Upper lobe of right lung (tissue), 1 donor: Measurements from ENCODE around the gene FAHD1. TPM values are rescaled to one million over a fixed set of nuclear protein-coding genes. Genes with fewer than 3 reads are reported as not detected.

Experiments
- ATAC-seq: fragments of 200-7000 bp; cut with Tn5 transposase; one replicate; pipeline ENCODE4 v1.9.1; 2020; ENCODE audit warnings: mild to moderate bottlenecking, moderate library complexity
- DNase-seq: peaks from one replicate; pipeline ENCODE4 v3.0.0-alpha.2; 2020
- H3K27ac ChIP-seq: fragments of 200-600 bp; one replicate; pipeline ENCODE4 v1.8.0; 2022
- H3K27me3 ChIP-seq: fragments of 200-600 bp; one replicate; pipeline ENCODE4 v1.8.0; 2022; ENCODE audit warnings: mild to moderate bottlenecking
- H3K36me3 ChIP-seq: fragments of 200-600 bp; one replicate; pipeline ENCODE4 v1.8.0; 2022
- H3K4me1 ChIP-seq: fragments of 200-600 bp; one replicate; pipeline ENCODE4 v1.8.0; 2022
- H3K4me3 ChIP-seq: fragments of 200-600 bp; one replicate; pipeline ENCODE4 v1.8.0; 2022; ENCODE audit warnings: mild to moderate bottlenecking
- H3K9me3 ChIP-seq: fragments of 200-600 bp; one replicate; pipeline ENCODE4 v1.8.0; 2022
- CTCF ChIP-seq: fragments of 200-600 bp; IDR thresholded peaks from one replicate; pipeline ENCODE4 v1.8.0; 2022; ENCODE audit warnings: antibody characterized with exemption
- intact Hi-C: fragments of 100-400 bp; cut with DNase I; formaldehyde crosslinking; loops from one replicate; pipeline ENCODE4 v1.11.0; 2022
- total RNA-seq: library from RNA; stranded (reverse); fragmentation: NEBNext Ultra II Directional; extraction: Animal tissue kit (Norgen Biotek cat#: 25700); gene quantifications from one replicate; pipeline ENCODE4 v1.2.1, GENCODE V29; 2021
- donor health status: DM: no; HTN: yes; CAD: no; lungs with severe emphysema.

FAHD1 gene
- total RNA-seq, 1 donor from 2014 or later, result 17.2 TPM

DNA sequence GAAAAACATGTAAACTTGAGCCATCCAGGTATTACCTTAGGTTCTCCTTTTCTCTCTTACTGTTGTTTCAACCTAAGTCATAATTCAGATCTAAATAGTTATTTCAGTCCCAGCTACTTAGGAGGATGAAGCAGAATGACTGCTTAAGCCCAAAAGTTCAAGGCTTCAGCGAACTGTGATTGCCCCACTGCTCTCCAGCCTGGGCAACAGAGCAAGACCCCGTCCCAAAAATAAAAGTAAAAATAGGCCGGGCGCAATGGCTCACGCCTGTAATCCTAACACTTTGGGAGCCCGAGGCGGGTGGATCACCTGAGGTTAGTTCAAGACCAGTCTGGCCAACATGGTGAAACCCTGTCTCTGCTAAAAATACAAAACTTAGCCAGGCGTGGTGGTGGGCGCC is 35.4 kb downstream of the FAHD1 start:
- intact Hi-C loops, result loop anchor here (10.0 kb wide), 1 partner anchor 62 kb away; no protein-coding TSS in a partner anchor
- no peak for DNase-seq
- peaks cover 36% of the 10 kb centered on the region for H3K27me3 ChIP-seq
- no peaks in the 10 kb centered on the region for H3K9me3 ChIP-seq
- ATAC-seq, result no peak
- no peaks in the 10 kb centered on the region for H3K4me1 ChIP-seq
- H3K36me3 ChIP-seq, result no peaks in the 10 kb centered on the region
- no peak overlapping the region for H3K4me3 ChIP-seq
- H3K27ac ChIP-seq, result no peak overlapping the region
- no peak for TF ChIP-seq CTCF

DNA sequence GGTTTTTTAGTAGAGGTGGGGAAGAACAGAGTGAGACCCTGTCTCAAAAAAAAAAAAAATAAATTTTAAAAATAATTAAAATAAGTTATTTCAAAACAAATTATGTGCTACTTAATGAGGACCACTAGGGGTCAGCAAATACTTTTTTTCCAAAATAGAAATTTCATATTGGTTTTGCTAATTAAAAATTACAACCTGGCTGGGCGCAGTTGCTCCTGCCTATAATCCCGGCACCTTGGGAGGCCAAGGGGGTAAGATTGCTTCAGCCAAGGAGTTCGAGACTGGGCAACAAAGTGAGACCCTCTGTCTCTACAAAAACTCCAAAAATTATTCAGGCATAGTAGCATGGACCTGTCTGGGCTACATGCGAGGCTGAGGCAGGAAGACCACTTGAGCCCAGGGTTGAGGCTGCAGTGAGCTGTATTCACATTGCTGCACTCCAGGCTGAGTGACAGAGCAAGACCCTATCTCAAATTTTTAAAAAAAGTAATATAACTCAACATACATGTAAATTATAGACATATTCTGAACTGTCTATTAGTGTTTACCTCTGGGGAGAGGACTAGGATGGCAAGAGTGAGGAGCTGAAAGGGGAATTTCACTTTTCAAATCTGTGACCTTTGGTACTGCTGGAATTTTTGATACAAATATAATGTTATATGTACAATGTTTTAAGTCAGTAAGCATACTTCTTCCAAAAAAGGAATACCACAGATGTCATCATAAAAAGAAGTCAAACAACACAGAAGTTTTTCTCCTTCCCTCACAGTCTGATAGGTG is 36.9 kb downstream of the FAHD1 start:
- Histone ChIP-seq H3K36me3 (no peaks in the 10 kb centered on the region), H3K27me3 (peaks cover 22% of the 10 kb centered on the region), H3K4me3 (no peak overlapping the region), H3K4me1 (no peaks in the 10 kb centered on the region), H3K9me3 (no peaks in the 10 kb centered on the region), H3K27ac (no peak overlapping the region)
- ATAC-seq, result no peak
- TF ChIP-seq CTCF, result peak; percentile 67
- intact Hi-C loops, result loop anchor here (10.0 kb wide), 1 partner anchor 61 kb away; no protein-coding TSS in a partner anchor
- no peak for DNase-seq

- ATAC-seq (no peak), DNase-seq (no peak)
- TF ChIP-seq CTCF, result no peak
- Histone ChIP-seq H3K4me1 (no peaks in the 10 kb centered on the region), H3K36me3 (no peaks in the 10 kb centered on the region), H3K4me3 (no peak overlapping the region), H3K9me3 (no peaks in the 10 kb centered on the region), H3K27me3 (peaks cover 8% of the 10 kb centered on the region), H3K27ac (no peak overlapping the region)
- intact Hi-C loops, result loop anchor here (10.0 kb wide), 1 partner anchor 59 kb away; no protein-coding TSS in a partner anchor
These were observed 39.1 kb downstream of the FAHD1 start for GRCh38 chr16:1865902-1866690.

DNA sequence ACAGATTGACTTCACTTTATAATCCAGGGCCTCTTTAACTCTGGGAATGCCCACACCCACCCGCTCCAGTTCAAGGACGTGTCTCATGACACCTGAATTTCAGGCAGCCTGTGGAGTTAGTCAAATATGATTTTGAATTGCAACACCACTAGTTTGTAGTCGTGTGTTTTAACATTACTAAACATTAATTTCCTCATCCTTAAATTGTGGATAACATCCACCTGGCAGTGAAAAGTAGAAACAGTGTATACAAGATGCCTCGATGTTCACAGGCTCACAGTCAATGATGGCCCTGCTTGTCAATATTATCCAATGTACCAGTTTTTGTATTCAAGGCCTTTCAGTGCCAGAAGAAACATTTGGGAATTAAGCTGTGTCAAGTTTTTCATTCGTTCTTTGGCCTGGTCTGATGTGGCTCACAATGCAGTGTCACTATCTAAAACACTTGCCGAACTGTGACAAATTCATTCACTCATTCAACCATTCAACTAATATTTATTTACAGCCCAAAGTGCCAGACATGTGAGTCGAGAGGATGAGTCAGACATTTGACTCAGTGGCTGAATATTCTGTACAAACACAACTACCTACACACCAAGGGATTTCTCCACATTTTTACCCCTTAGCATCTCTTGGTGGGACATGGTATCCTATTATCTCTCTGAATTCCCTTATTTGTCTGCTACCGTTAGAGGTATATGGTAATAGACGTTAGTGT is 43.5 kb downstream of the FAHD1 start:
- no peaks in the 10 kb centered on the region for H3K36me3 ChIP-seq
- H3K27ac ChIP-seq, result no peak overlapping the region
- no peaks in the 10 kb centered on the region for H3K4me1 ChIP-seq
- no peak overlapping the region for H3K4me3 ChIP-seq
- DNase-seq (peak; percentile 67), ATAC-seq (peak; percentile 84)
- intact Hi-C loops, result no loop called here
- H3K9me3 ChIP-seq, result no peaks in the 10 kb centered on the region
- no peak for TF ChIP-seq CTCF
- H3K27me3 ChIP-seq, result peaks cover 20% of the 10 kb centered on the region

DNA sequence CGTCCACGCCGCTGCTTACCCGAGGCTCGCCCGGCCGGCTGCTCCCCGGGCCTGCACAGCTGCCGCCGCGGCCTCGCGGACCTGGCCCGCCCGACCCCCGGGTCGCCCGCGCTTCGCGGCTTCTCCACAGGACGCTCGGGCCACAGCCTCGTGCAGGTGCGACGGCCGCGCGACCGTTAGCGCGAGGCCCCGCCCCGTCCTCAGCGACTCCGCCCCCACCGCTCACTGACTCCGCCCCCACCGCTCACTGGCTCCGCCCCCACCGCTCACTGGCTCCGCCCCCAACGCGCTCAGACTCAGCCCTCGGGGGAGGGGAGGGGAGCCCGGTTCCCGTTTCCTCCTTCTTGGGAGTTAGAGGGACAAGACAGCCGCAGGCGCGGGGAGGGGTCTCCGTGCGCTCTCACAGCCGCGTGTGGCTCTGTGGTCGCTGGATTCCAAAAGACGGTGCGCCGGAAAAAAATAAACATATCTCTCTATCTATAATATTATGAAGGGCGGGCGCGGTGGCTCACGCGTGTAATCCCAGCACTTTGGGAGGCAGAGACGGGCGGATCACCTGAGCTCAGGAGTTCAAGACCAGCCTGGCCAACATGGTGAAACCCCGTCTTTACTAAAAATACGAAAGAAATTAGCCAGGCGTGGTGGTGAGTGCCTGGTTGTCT is 45.1 kb downstream of the FAHD1 start, which contains the start of gene MEIOB:
TSS of gene MEIOB (minus strand) at position 191 of the 662 bp plus-strand sequence. CDS start 3,989 bp downstream, outside the sequence.
- ATAC-seq (peak; percentile 93), DNase-seq (peak; percentile 70)
- H3K4me3 ChIP-seq, result peak within 1 kb of the TSS; percentile 21

More for the DNA sequence above, 45.1 kb downstream of the FAHD1 start, which contains the start of gene MEIOB:
- no peaks in the 10 kb centered on the region for H3K9me3 ChIP-seq
- TF ChIP-seq CTCF, result no peak
- no peak within 1 kb of the TSS for H3K27ac ChIP-seq
- peaks cover 25% of the 10 kb centered on the region for H3K27me3 ChIP-seq
- no peaks in the 10 kb centered on the region for H3K36me3 ChIP-seq
- H3K4me1 ChIP-seq, result no peaks in the 10 kb centered on the region
- intact Hi-C loops, result no loop called here
